ENCODE results near the gene SDCCAG8.

- no peak for TF ChIP-seq CTCF (IDR thresholded peaks at IDR 0.05 in 8 of 11, conservative IDR thresholded peaks at IDR 0.05 in 3 of 11)
- TF ChIP-seq POLR2A (IDR thresholded peaks at IDR 0.05): no peak
- TF ChIP-seq POLR2AphosphoS5 (IDR thresholded peaks at IDR 0.05): no peak
These were observed 216.2 kb downstream of the SDCCAG8 start for GRCh38 chr1:243471754-243472745.

All from spleen (tissue), 7 donors.